Right atrium auricular region (tissue), 2 donors: ENCODE results near the gene CUBN. TPM values are rescaled to one million over a fixed set of nuclear protein-coding genes. Genes with fewer than 3 reads are reported as not detected.

Source experiments
- DNase-seq: peaks from one replicate; pipeline ENCODE4 v3.0.0-alpha.2; 2019; ENCODE audit warnings: low spot score
- H3K27ac ChIP-seq, 2 donors: fragments of 200-600 bp; sonication (generic); 1 replicate in 1 of 2; 2 replicates in 1 of 2; pipeline ENCODE4 v1.5.1; 2016 to 2019
- H3K27me3 ChIP-seq, 2 donors: fragments of 200-600 bp; sonication (generic); one replicate each; pipeline versions ENCODE4 v1.5.1 to v1.6.0; 2017 to 2019
- H3K36me3 ChIP-seq: fragments of 200-600 bp; sonication (generic); one replicate; pipeline ENCODE4 v1.5.1; 2016
- H3K4me1 ChIP-seq, 2 donors: fragments of 200-600 bp; sonication (generic); one replicate each; pipeline versions ENCODE4 v1.5.1 to v1.6.0; 2017 to 2019
- H3K4me3 ChIP-seq, 2 donors: fragments of 200-600 bp; sonication (generic); 1 replicate in 1 of 2; 2 replicates in 1 of 2; pipeline ENCODE4 v1.5.1; 2017 to 2019; ENCODE audit warnings: mild to moderate bottlenecking in 1 of 2, moderate library complexity in 1 of 2
- H3K9me3 ChIP-seq, 2 donors: fragments of 200-600 bp; sonication (generic); one replicate each; pipeline ENCODE4 v1.5.1; 2019
- CTCF ChIP-seq, 2 donors: fragments of 200-600 bp; sonication (generic); IDR thresholded peaks; one replicate each; pipeline ENCODE4 v1.5.1; 2019; ENCODE audit warnings: antibody characterized with exemption in 2 of 2
- total RNA-seq, 2 donors: library from RNA; depleted of rRNA; stranded (reverse); fragments of >200 nt; gene quantifications; one replicate each; pipeline ENCODE4 v1.1.0, GENCODE V29; 2016

The CUBN gene
- total RNA-seq, 2 donors from 2014 or later, result 0.15 to 0.94 TPM

- H3K27ac ChIP-seq, result no peak overlapping the region
- no peaks in the 10 kb centered on the region for H3K4me1 ChIP-seq
- H3K9me3 ChIP-seq, result no peaks in the 10 kb centered on the region
- TF ChIP-seq CTCF (IDR thresholded peaks at IDR 0.05), result no peak
- H3K4me3 ChIP-seq, result no peak overlapping the region
- no peaks in the 10 kb centered on the region for H3K36me3 ChIP-seq
- H3K27me3 ChIP-seq, result no peaks in the 10 kb centered on the region
- DNase-seq, result no peak
Measured at GRCh38 chr10:16919121-16919982, 210.3 kb downstream of the CUBN start.

- no peak for DNase-seq
- H3K4me3 ChIP-seq, result no peak overlapping the region
- TF ChIP-seq CTCF (IDR thresholded peaks at IDR 0.05), result peak in 1 of 2 donors; percentile 15
- H3K9me3 ChIP-seq, result no peaks in the 10 kb centered on the region
- H3K4me1 ChIP-seq, result no peaks in the 10 kb centered on the region
- no peaks in the 10 kb centered on the region for H3K27me3 ChIP-seq
- H3K36me3 ChIP-seq, result no peaks in the 10 kb centered on the region
- no peak overlapping the region for H3K27ac ChIP-seq
Measured at GRCh38 chr10:16916496-16916895, 213.1 kb downstream of the CUBN start.

GRCh38 chr10:16915300-16915699 is 214.3 kb downstream of the CUBN start:
- no peak overlapping the region for H3K4me3 ChIP-seq
- H3K36me3 ChIP-seq, result no peaks in the 10 kb centered on the region
- no peaks in the 10 kb centered on the region for H3K27me3 ChIP-seq
- no peaks in the 10 kb centered on the region for H3K4me1 ChIP-seq
- H3K27ac ChIP-seq, result no peak overlapping the region
- no peak for TF ChIP-seq CTCF (IDR thresholded peaks at IDR 0.05)
- no peaks in the 10 kb centered on the region for H3K9me3 ChIP-seq
- no peak for DNase-seq

GRCh38 chr10:16913266-16913665 is 216.3 kb downstream of the CUBN start:
- Histone ChIP-seq H3K9me3 (no peaks in the 10 kb centered on the region), H3K27ac (no peak overlapping the region), H3K4me3 (no peak overlapping the region), H3K4me1 (no peaks in the 10 kb centered on the region), H3K36me3 (no peaks in the 10 kb centered on the region), H3K27me3 (no peaks in the 10 kb centered on the region)
- TF ChIP-seq CTCF (IDR thresholded peaks at IDR 0.05), result no peak
- no peak for DNase-seq

GRCh38 chr10:16910793-16911164 is 218.8 kb downstream of the CUBN start:
- DNase-seq, result no peak
- no peaks in the 10 kb centered on the region for H3K4me1 ChIP-seq
- H3K27ac ChIP-seq, result no peak overlapping the region
- no peaks in the 10 kb centered on the region for H3K27me3 ChIP-seq
- H3K9me3 ChIP-seq, result no peaks in the 10 kb centered on the region
- H3K36me3 ChIP-seq, result no peaks in the 10 kb centered on the region
- H3K4me3 ChIP-seq, result no peak overlapping the region
- TF ChIP-seq CTCF (IDR thresholded peaks at IDR 0.05), result no peak
